ENCODE measurements around the gene PLEKHM2. TPM values are rescaled to one million over a fixed set of nuclear protein-coding genes. Genes with fewer than 3 reads are reported as not detected.
A peak's percentile ranks its signal among the peaks of the same experiment; 100 is the strongest.

The PLEKHM2 gene
- total and polyA plus RNA-seq, 2 of the 8 experiments (the other 6 are each of a cell fraction or from before 2014, with no cell fraction given), result 38.3 to 47.6 TPM

DNA sequence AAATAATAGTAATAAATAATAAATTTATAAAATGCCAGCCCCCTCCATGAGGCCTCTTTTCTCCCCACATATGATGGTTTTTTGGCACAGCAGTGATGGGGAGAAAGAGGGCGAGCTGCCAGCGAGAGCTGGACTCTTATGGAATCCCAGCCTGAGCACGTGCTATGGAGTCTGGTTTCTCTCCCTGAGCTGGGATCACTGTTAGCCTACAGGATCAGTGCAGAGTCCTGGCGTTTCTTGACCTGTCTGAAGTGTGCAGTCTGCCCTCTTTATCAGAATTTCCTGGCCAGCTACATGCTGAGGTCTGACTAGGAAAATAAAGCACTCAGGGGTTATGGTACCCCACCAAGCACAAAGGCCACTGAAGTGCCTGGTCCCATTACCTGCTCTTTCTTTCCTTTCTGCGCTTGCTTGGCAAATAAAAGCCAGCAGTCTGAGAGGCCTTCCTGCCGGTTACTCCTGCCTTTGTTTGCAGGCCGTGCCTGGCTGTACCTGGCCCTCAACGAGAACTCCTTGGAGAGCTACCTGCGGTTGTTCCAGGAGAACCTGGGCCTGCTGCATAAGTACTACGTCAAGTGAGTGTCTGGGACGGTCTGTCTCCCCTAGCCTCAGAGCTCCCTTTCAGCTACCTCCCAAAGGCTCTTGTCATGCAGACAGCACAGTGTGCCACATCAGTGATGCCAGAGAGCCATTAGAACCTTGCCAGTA is 33.5 kb downstream of the PLEKHM2 start:
- no peak for DNase-seq (ENCODE audit: low read depth in 1 of 2, low spot score in 2 of 2)
- Histone ChIP-seq H3K23ac (ENCODE audit: insufficient read length) (no peak overlapping the region), H3K79me1 (ENCODE audit: low read depth, low read length) (peaks cover 2% of the 10 kb centered on the region; the same call in 1 of the 2 replicates), H2BK15ac (ENCODE audit: low read length) (no peak overlapping the region), H2BK5ac (ENCODE audit: low read depth, low read length) (peak overlapping the region; percentile 83; the same call in 1 of the 2 replicates), H4K5ac (ENCODE audit: insufficient read length, low read depth, low read length) (no peak overlapping the region), H4K91ac (replicated peaks; ENCODE audit: insufficient read length, low read length) (no peak overlapping the region), H2BK12ac (ENCODE audit: low read depth, low read length) (no peak overlapping the region), H4K20me1 (replicated peaks in 1 of 2; ENCODE audit: control insufficient read depth in 1 of 2, insufficient read depth in 2 of 2, low read length in 2 of 2) (peaks cover 0 to 5% of the 10 kb centered on the region in 2 experiments), H3K36me3 (ENCODE audit: control insufficient read depth in 2 of 4, insufficient read depth in 4 of 4, low read length in 3 of 4) (peaks cover 0 to 14% (median 6%) of the 10 kb centered on the region in 4 experiments; a peak in 4 of 8 replicates), H3K18ac (ENCODE audit: extremely low read depth, low read length) (no peak overlapping the region), H3K9me3 (ENCODE audit: insufficient read depth in 2 of 2, low read depth in 1 of 2, low read length in 1 of 2) (no peaks in the 10 kb centered on the region), H3K4me1 (replicated peaks in 1 of 4; ENCODE audit: control insufficient read depth in 3 of 4, insufficient read depth in 4 of 4, low read length in 3 of 4) (no peaks in the 10 kb centered on the region), H2AK5ac (ENCODE audit: low read depth, low read length) (no peak overlapping the region), H4K8ac (ENCODE audit: extremely low read depth, insufficient read depth, low read length) (no peak overlapping the region), H3K4ac (replicated peaks; ENCODE audit: insufficient read length, low read depth, low read length) (no peak overlapping the region), H2BK120ac (replicated peaks; ENCODE audit: low read depth, low read length) (no peak overlapping the region), H2BK20ac (ENCODE audit: low read length) (no peak overlapping the region), H3K23me2 (ENCODE audit: low read depth, low read length) (no peaks in the 10 kb centered on the region), H3K27ac (ENCODE audit: low read depth, low read length) (no peak overlapping the region), H3K4me3 (ENCODE audit: extremely low read depth in 1 of 4, insufficient read depth in 2 of 4, low read depth in 3 of 4, low read length in 4 of 4) (no peak overlapping the region), H3K56ac (replicated peaks; ENCODE audit: insufficient read length, low read depth, low read length) (no peak overlapping the region), H3K9ac (replicated peaks in 1 of 4; ENCODE audit: extremely low read depth in 1 of 4, low read depth in 3 of 4, low read length in 3 of 4) (no peak overlapping the region), H3K14ac (ENCODE audit: insufficient read length) (no peak overlapping the region), H3K4me2 (ENCODE audit: insufficient read depth in 1 of 2, low read depth in 2 of 2, low read length in 2 of 2) (no peak overlapping the region), H2AFZ (ENCODE audit: low read length) (no peak overlapping the region), H3K27me3 (replicated peaks in 1 of 4; ENCODE audit: control insufficient read depth in 3 of 4, extremely low read depth in 1 of 4, insufficient read depth in 3 of 4, low read length in 3 of 4) (no peaks in the 10 kb centered on the region), H3K79me2 (ENCODE audit: control insufficient read depth in 1 of 2, insufficient read depth in 2 of 2, low read length in 2 of 2) (no peaks in the 10 kb centered on the region)
- 86% methylated on average over 11 of the region's 11 CpGs; no CpG with 5 or more reads in 1 of the 2 experiments for WGBS, 2 experiments (ENCODE audit: extremely low coverage in 1 of 2, insufficient coverage in 1 of 2, insufficient read length in 1 of 2, insufficient replicate concordance in 2 of 2, low coverage in 1 of 2, low lambda C conversion rate in 2 of 2, missing lambda C conversion rate in 1 of 2)
- FAIRE-seq, result no peak
- CTCF ChIA-PET (ENCODE audit: partially characterized antibody), result interaction anchor here (0.9 to 3.6 kb wide), 7 partner anchors 9 to 107 kb away, joined by 3 to 12 read pairs (median 5); partner anchors contain the start of gene TMEM82
- POLR2A ChIA-PET (ENCODE audit: partially characterized antibody), result no interaction called here
- TF ChIP-seq, protein P1, sequence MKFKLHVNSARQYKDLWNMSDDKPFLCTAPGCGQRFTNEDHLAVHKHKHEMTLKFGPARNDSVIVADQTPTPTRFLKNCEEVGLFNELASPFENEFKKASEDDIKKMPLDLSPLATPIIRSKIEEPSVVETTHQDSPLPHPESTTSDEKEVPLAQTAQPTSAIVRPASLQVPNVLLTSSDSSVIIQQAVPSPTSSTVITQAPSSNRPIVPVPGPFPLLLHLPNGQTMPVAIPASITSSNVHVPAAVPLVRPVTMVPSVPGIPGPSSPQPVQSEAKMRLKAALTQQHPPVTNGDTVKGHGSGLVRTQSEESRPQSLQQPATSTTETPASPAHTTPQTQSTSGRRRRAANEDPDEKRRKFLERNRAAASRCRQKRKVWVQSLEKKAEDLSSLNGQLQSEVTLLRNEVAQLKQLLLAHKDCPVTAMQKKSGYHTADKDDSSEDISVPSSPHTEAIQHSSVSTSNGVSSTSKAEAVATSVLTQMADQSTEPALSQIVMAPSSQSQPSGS (IDR thresholded peaks at IDR 0.05; ENCODE audit: low read length), result no peak
- TF ChIP-seq PHF8 (conservative IDR thresholded peaks at IDR 0.05; ENCODE audit: low read depth, low read length) (no peak), SIX5 (IDR thresholded peaks at IDR 0.05; ENCODE audit: low read depth, low read length) (no peak), CEBPB (IDR thresholded peaks at IDR 0.05; ENCODE audit: low read depth, low read length) (no peak)

Data from H1 (cell line).